Activated CD8-positive, alpha-beta T cell treated with anti-CD3 and anti-CD28 coated beads for 36 hours (primary cell): ENCODE measurements around the gene ADGRB3. TPM values are rescaled to one million over a fixed set of nuclear protein-coding genes. Genes with fewer than 3 reads are reported as not detected.

Experiments
- ATAC-seq: fragments of 200-7000 bp; cut with Tn5 transposase; one replicate; pipeline ENCODE4 v1.10.0; 2021; ENCODE audit warnings: mild to moderate bottlenecking, moderate library complexity
- CTCF ChIA-PET: fragments of 350-600 bp; sonication (Branson Sonifier 250); formaldehyde crosslinking; loops from one replicate; lab custom pipeline; 2021; ENCODE audit warnings: antibody characterized with exemption; lab: Charles Lee
- POLR2A ChIA-PET: fragments of 350-600 bp; sonication (Branson Sonifier 250); formaldehyde crosslinking; loops from one replicate; lab custom pipeline; 2021; ENCODE audit warnings: antibody characterized with exemption; lab: Charles Lee
- DNase-seq: peaks from one replicate; pipeline ENCODE4 v3.0.0-alpha.2; 2020
- H3K27ac Mint-ChIP-seq: one replicate; pipeline ENCODE4 v1.8.0; 2021; ENCODE audit warnings: mild to moderate bottlenecking, mixed read lengths
- H3K27me3 Mint-ChIP-seq: one replicate; pipeline ENCODE4 v1.8.0; 2021; ENCODE audit warnings: mixed read lengths
- H3K36me3 Mint-ChIP-seq: one replicate; pipeline ENCODE4 v1.8.0; 2021; ENCODE audit warnings: low read depth, mixed read lengths
- H3K4me1 Mint-ChIP-seq: one replicate; pipeline ENCODE4 v1.8.0; 2021; ENCODE audit warnings: low read depth, mixed read lengths
- H3K4me3 Mint-ChIP-seq: one replicate; pipeline ENCODE4 v1.8.0; 2021; ENCODE audit warnings: mild to moderate bottlenecking, moderate library complexity, mixed read lengths
- H3K9me3 Mint-ChIP-seq: one replicate; pipeline ENCODE4 v1.8.0; 2021; ENCODE audit warnings: mixed read lengths
- CTCF ChIP-seq: fragments of 200-600 bp; IDR thresholded peaks from one replicate; pipeline ENCODE4 v1.8.0; 2022; ENCODE audit warnings: antibody characterized with exemption, mild to moderate bottlenecking
- intact Hi-C: fragments of 100-400 bp; cut with micrococcal nuclease; formaldehyde crosslinking; loops from one replicate; pipeline ENCODE4 v1.10.0; 2022
- total RNA-seq, 2 experiments: library from RNA; stranded (reverse); gene quantifications; one replicate each; pipeline ENCODE4 v1.2.3, GENCODE V29; 2021

Gene ADGRB3
- total RNA-seq, 2 experiments from 2014 or later: not detected

- H3K4me3 Mint-ChIP-seq: no peak overlapping the region
- POLR2A ChIA-PET: no interaction called here
- no peaks in the 10 kb centered on the region for H3K9me3 Mint-ChIP-seq
- DNase-seq: no peak
- no peaks in the 10 kb centered on the region for H3K27me3 Mint-ChIP-seq
- intact Hi-C loops: no loop called here
- H3K4me1 Mint-ChIP-seq: no peaks in the 10 kb centered on the region
- TF ChIP-seq CTCF: no peak
- no peak for ATAC-seq
- H3K36me3 Mint-ChIP-seq: no peaks in the 10 kb centered on the region
- CTCF ChIA-PET: no interaction called here
- no peak overlapping the region for H3K27ac Mint-ChIP-seq
Measured at GRCh38 chr6:68677058-68677457, 42.0 kb downstream of the ADGRB3 start.

GRCh38 chr6:68679399-68679798, 44.3 kb downstream of the ADGRB3 start:
- H3K9me3 Mint-ChIP-seq: no peaks in the 10 kb centered on the region
- no peaks in the 10 kb centered on the region for H3K4me1 Mint-ChIP-seq
- ATAC-seq: no peak
- ChIA-PET POLR2A (no interaction called here), CTCF (no interaction called here)
- H3K36me3 Mint-ChIP-seq: no peaks in the 10 kb centered on the region
- no peak overlapping the region for H3K4me3 Mint-ChIP-seq
- TF ChIP-seq CTCF: no peak
- intact Hi-C loops: no loop called here
- no peak overlapping the region for H3K27ac Mint-ChIP-seq
- DNase-seq: no peak
- H3K27me3 Mint-ChIP-seq: no peaks in the 10 kb centered on the region

GRCh38 chr6:68680264-68680663, 45.2 kb downstream of the ADGRB3 start:
- Mint-ChIP-seq H3K9me3 (no peaks in the 10 kb centered on the region), H3K4me3 (no peak overlapping the region), H3K36me3 (no peaks in the 10 kb centered on the region), H3K4me1 (no peaks in the 10 kb centered on the region), H3K27me3 (no peaks in the 10 kb centered on the region), H3K27ac (no peak overlapping the region)
- DNase-seq (no peak), ATAC-seq (no peak)
- ChIA-PET POLR2A (no interaction called here), CTCF (no interaction called here)
- no peak for TF ChIP-seq CTCF
- intact Hi-C loops: no loop called here

GRCh38 chr6:68689910-68690309, 54.8 kb downstream of the ADGRB3 start:
- Mint-ChIP-seq H3K4me1 (no peaks in the 10 kb centered on the region), H3K27ac (no peak overlapping the region), H3K36me3 (no peaks in the 10 kb centered on the region), H3K9me3 (no peaks in the 10 kb centered on the region), H3K4me3 (no peak overlapping the region), H3K27me3 (no peaks in the 10 kb centered on the region)
- intact Hi-C loops: no loop called here
- no peak for DNase-seq
- CTCF ChIA-PET: no interaction called here
- POLR2A ChIA-PET: no interaction called here
- TF ChIP-seq CTCF: no peak
- ATAC-seq: no peak

GRCh38 chr6:68691120-68691519, 56.0 kb downstream of the ADGRB3 start:
- H3K27ac Mint-ChIP-seq: no peak overlapping the region
- no peak overlapping the region for H3K4me3 Mint-ChIP-seq
- no peak for TF ChIP-seq CTCF
- ATAC-seq: no peak
- no peaks in the 10 kb centered on the region for H3K27me3 Mint-ChIP-seq
- no peaks in the 10 kb centered on the region for H3K36me3 Mint-ChIP-seq
- no peak for DNase-seq
- no peaks in the 10 kb centered on the region for H3K9me3 Mint-ChIP-seq
- H3K4me1 Mint-ChIP-seq: no peaks in the 10 kb centered on the region
- CTCF ChIA-PET: no interaction called here
- POLR2A ChIA-PET: no interaction called here
- intact Hi-C loops: no loop called here
